ENCODE data around the gene COBLL1. TPM values are rescaled to one million over a fixed set of nuclear protein-coding genes. Genes with fewer than 3 reads are reported as not detected.
A peak's percentile ranks its signal among the peaks of the same experiment; 100 is the strongest.

Gene COBLL1
- total RNA-seq, 6 experiments from 2014 or later = 28.1 to 49.7 (median 29.9) TPM

GRCh38 chr2:164662868-164663631 is 178.6 kb downstream of the COBLL1 start:
- no peak overlapping the region for H3K27ac Mint-ChIP-seq
- no peak for DNase-seq
- H3K36me3 Mint-ChIP-seq (ENCODE audit: low read depth) = 0 out of 2 replicates have a peak, but pooled peaks cover 10% of the 10 kb centered on the region
- no peaks in the 10 kb centered on the region for H3K27me3 Mint-ChIP-seq (ENCODE audit: insufficient read depth)
- no peak overlapping the region for H3K4me3 Mint-ChIP-seq
- no peak for TF ChIP-seq CTCF (IDR thresholded peaks at IDR 0.05)
- peaks cover 15% of the 10 kb centered on the region for H3K4me1 Mint-ChIP-seq (ENCODE audit: low read depth)
- no peaks in the 10 kb centered on the region for H3K9me3 Mint-ChIP-seq

GRCh38 chr2:164662066-164662465 is 179.6 kb downstream of the COBLL1 start:
- no peak for TF ChIP-seq CTCF (IDR thresholded peaks at IDR 0.05)
- no peak overlapping the region for H3K4me3 Mint-ChIP-seq
- H3K4me1 Mint-ChIP-seq (ENCODE audit: low read depth) = peaks cover 25% of the 10 kb centered on the region
- no peaks in the 10 kb centered on the region for H3K27me3 Mint-ChIP-seq (ENCODE audit: insufficient read depth)
- H3K27ac Mint-ChIP-seq = no peak overlapping the region
- 0 out of 2 replicates have a peak, but pooled peaks cover 17% of the 10 kb centered on the region for H3K36me3 Mint-ChIP-seq (ENCODE audit: low read depth)
- H3K9me3 Mint-ChIP-seq = no peaks in the 10 kb centered on the region
- DNase-seq = no peak

GRCh38 chr2:164661349-164661748 is 180.3 kb downstream of the COBLL1 start:
- H3K4me3 Mint-ChIP-seq = no peak overlapping the region
- no peak overlapping the region for H3K27ac Mint-ChIP-seq
- no peak for DNase-seq
- 0 out of 2 replicates have a peak, but pooled peaks cover 17% of the 10 kb centered on the region for H3K36me3 Mint-ChIP-seq (ENCODE audit: low read depth)
- peaks cover 32% of the 10 kb centered on the region for H3K4me1 Mint-ChIP-seq (ENCODE audit: low read depth)
- no peaks in the 10 kb centered on the region for H3K9me3 Mint-ChIP-seq
- H3K27me3 Mint-ChIP-seq (ENCODE audit: insufficient read depth) = no peaks in the 10 kb centered on the region
- TF ChIP-seq CTCF (IDR thresholded peaks at IDR 0.05) = no peak

- Mint-ChIP-seq H3K4me1 (ENCODE audit: low read depth) (peaks cover 42% of the 10 kb centered on the region), H3K27me3 (ENCODE audit: insufficient read depth) (peaks cover 5% of the 10 kb centered on the region; the same call in 1 of the 2 replicates), H3K9me3 (no peaks in the 10 kb centered on the region; the same call in 1 of the 2 replicates), H3K36me3 (ENCODE audit: low read depth) (0 out of 2 replicates have a peak, but pooled peaks cover 10% of the 10 kb centered on the region), H3K27ac (peak overlapping the region; percentile 63), H3K4me3 (peak overlapping the region; percentile 6; the same call in 1 of the 2 replicates)
- peak; percentile 88 for DNase-seq
- TF ChIP-seq CTCF (IDR thresholded peaks at IDR 0.05) = no peak
These were observed 184.5 kb downstream of the COBLL1 start for GRCh38 chr2:164657129-164657528.

GRCh38 chr2:164655750-164656149 is 185.9 kb downstream of the COBLL1 start:
- Mint-ChIP-seq H3K9me3 (peaks cover 7% of the 10 kb centered on the region), H3K4me1 (ENCODE audit: low read depth) (peaks cover 33% of the 10 kb centered on the region), H3K4me3 (no peak overlapping the region), H3K36me3 (ENCODE audit: low read depth) (peaks cover 15% of the 10 kb centered on the region), H3K27me3 (ENCODE audit: insufficient read depth) (peaks cover 5% of the 10 kb centered on the region; the same call in 1 of the 2 replicates), H3K27ac (no peak overlapping the region)
- peak; percentile 39; the same call in 1 of the 2 replicates for TF ChIP-seq CTCF (IDR thresholded peaks at IDR 0.05)
- no peak for DNase-seq
